SK-N-SH (cell line): ENCODE data around the gene SERPINI2. TPM values are rescaled to one million over a fixed set of nuclear protein-coding genes. Genes with fewer than 3 reads are reported as not detected.

Source experiments
- CTCF ChIA-PET: fragments of 300-600, 350-600 bp; formaldehyde crosslinking; extraction: SDS; loops from one replicate; lab custom pipeline; 2021; lab: Yijun Ruan, JAX
- POLR2A ChIA-PET: fragments of 350-600 bp; sonication (Branson Sonifier 250); formaldehyde crosslinking; extraction: SDS; loops from one replicate; lab custom pipeline; 2020; ENCODE audit warnings: antibody characterized with exemption, inconsistent platforms; lab: Yijun Ruan, JAX
- DNase-seq: peaks from one replicate; pipeline ENCODE4 v3.0.0; 2012
- H2AFZ ChIP-seq: fragments of 200-600 bp; sonication (generic); 2 replicates; pipeline ENCODE4 v1.8.1; 2016; ENCODE audit warnings: antibody characterized with exemption, mild to moderate bottlenecking, low read depth
- H3F3A ChIP-seq: fragments of 200-600 bp; sonication (generic); replicated peaks from 2 replicates; pipeline ENCODE3; 2016; ENCODE audit warnings: antibody characterized with exemption, mild to moderate bottlenecking; ENCODE audit not compliant: insufficient read depth
- H3K27ac ChIP-seq, 2 experiments: fragments of 200-500 bp in 1 of 2; fragments of 200-600 bp in 1 of 2; sonication (Bioruptor generic) in 1 of 2; sonication (generic), shearing (Covaris generic) in 1 of 2; 2 replicates each; pipeline versions ENCODE4 v1.5.1 to v1.6.1; 2014 to 2016; ENCODE audit warnings: low read depth in 2 of 2, inconsistent platforms in 1 of 2, low read length in 1 of 2, mild to moderate bottlenecking in 1 of 2, mixed read lengths in 1 of 2
- H3K27me3 ChIP-seq: fragments of 200-600 bp; sonication (generic), shearing (Covaris generic); 2 replicates; pipeline ENCODE4 v1.6.1; 2016; ENCODE audit warnings: mixed run types; ENCODE audit not compliant: insufficient read depth
- H3K36me3 ChIP-seq, 2 experiments: fragments of 200-500 bp in 1 of 2; fragments of 200-600 bp in 1 of 2; sonication (Bioruptor generic) in 1 of 2; sonication (generic) in 1 of 2; replicated peaks in 1 of 2; 2 replicates each; pipeline versions ENCODE3 to v1.5.1; 2014 to 2016; ENCODE audit warnings: low read length in 1 of 2, mild to moderate bottlenecking in 1 of 2; ENCODE audit not compliant: insufficient read depth in 2 of 2, control insufficient read depth in 1 of 2
- H3K4me1 ChIP-seq, 2 experiments: fragments of 200-500 bp in 1 of 2; fragments of 200-600 bp in 1 of 2; sonication (Bioruptor generic) in 1 of 2; sonication (generic), shearing (Covaris generic) in 1 of 2; 2 replicates each; pipeline versions ENCODE4 v1.5.1 to v1.6.1; 2014 to 2016; ENCODE audit warnings: low read depth in 1 of 2, low read length in 1 of 2, mixed run types in 1 of 2; ENCODE audit not compliant: insufficient read depth in 2 of 2, control insufficient read depth in 1 of 2
- H3K4me2 ChIP-seq: fragments of 200-600 bp; sonication (generic), shearing (Covaris generic); 2 replicates; pipeline ENCODE4 v1.6.1; 2017; ENCODE audit warnings: mixed run types
- H3K4me3 ChIP-seq, 2 experiments: fragments of 200-500 bp in 1 of 2; fragments of 200-600 bp in 1 of 2; sonication (Bioruptor generic) in 1 of 2; sonication (generic), shearing (Covaris generic) in 1 of 2; 2 replicates each; pipeline versions ENCODE4 v1.5.1 to v1.8.1; 2014 to 2016; ENCODE audit warnings: low read depth in 2 of 2, inconsistent platforms in 1 of 2, low read length in 1 of 2, mild to moderate bottlenecking in 1 of 2, mixed read lengths in 1 of 2, moderate library complexity in 1 of 2
- H3K79me2 ChIP-seq: fragments of 200-600 bp; sonication (generic); 2 replicates; pipeline ENCODE4 v1.8.1; 2017; ENCODE audit warnings: mild to moderate bottlenecking; ENCODE audit not compliant: insufficient read depth
- H3K9ac ChIP-seq: fragments of 200-600 bp; sonication (generic); 2 replicates; pipeline ENCODE4 v1.6.1; 2017; ENCODE audit warnings: mixed run types
- H3K9me2 ChIP-seq: fragments of 200-600 bp; sonication (generic); 2 replicates; pipeline ENCODE4 v1.6.1; 2017; ENCODE audit warnings: mixed run types
- H3K9me3 ChIP-seq: fragments of 200-600 bp; sonication (generic); 2 replicates; pipeline ENCODE4 v1.6.1; 2017; ENCODE audit warnings: mixed run types, mild to moderate bottlenecking, moderate library complexity
- H4K20me1 ChIP-seq: fragments of 200-600 bp; sonication (generic); 2 replicates; pipeline ENCODE4 v1.6.1; 2017; ENCODE audit warnings: mild to moderate bottlenecking, mixed run types; ENCODE audit not compliant: insufficient read depth
- EP300 ChIP-seq, 2 experiments: IDR thresholded peaks; 2 replicates each; pipeline versions ENCODE4 v1.4.0 to v1.6.1; 2012; ENCODE audit warnings: borderline replicate concordance in 1 of 2, low read depth in 1 of 2, low read length in 1 of 2
- FOSL2 ChIP-seq: IDR thresholded peaks from 2 replicates; pipeline ENCODE4 v1.4.0; 2012; ENCODE audit warnings: low read depth, mild to moderate bottlenecking, moderate library complexity, borderline replicate concordance
- FOXJ3 ChIP-seq: sonication (generic); formaldehyde crosslinking; IDR thresholded peaks from 2 replicates; pipeline ENCODE4 v1.5.1; 2020; ENCODE audit warnings: mild to moderate bottlenecking, missing genetic modification reagents
- JUND ChIP-seq: IDR thresholded peaks from 2 replicates; pipeline ENCODE4 v1.4.0; 2012
- MEF2A ChIP-seq: IDR thresholded peaks from 2 replicates; pipeline ENCODE4 v1.4.0; 2012; ENCODE audit warnings: low read depth, borderline replicate concordance
- MXI1 ChIP-seq: IDR thresholded peaks from 2 replicates; pipeline ENCODE4 v1.6.1; 2012; ENCODE audit warnings: mild to moderate bottlenecking, low read depth, low read length, improper control_type of control experiment
- PBX3 ChIP-seq: IDR thresholded peaks from 2 replicates; pipeline ENCODE4; 2012
- RXRA ChIP-seq: IDR thresholded peaks from 2 replicates; pipeline ENCODE4 v1.4.0; 2012; ENCODE audit warnings: low read depth, mild to moderate bottlenecking, borderline replicate concordance
- TCF12 ChIP-seq: IDR thresholded peaks from 2 replicates; pipeline ENCODE4 v1.4.0; 2012
- TEAD4 ChIP-seq: IDR thresholded peaks from 2 replicates; pipeline ENCODE4 v1.4.0; 2012; ENCODE audit warnings: mild to moderate bottlenecking, borderline replicate concordance; ENCODE audit not compliant: insufficient read depth
- YY1 ChIP-seq: IDR thresholded peaks from 2 replicates; pipeline ENCODE4 v1.4.0; 2012; ENCODE audit warnings: low read depth, mild to moderate bottlenecking
- WGBS: methylation state at CpG from one replicate; pipeline ENCODE4 v1.1.6; 2017; ENCODE audit warnings: low lambda C conversion rate; 5-methylcytosine and 5-hydroxymethylcytosine counted together
- polyA plus RNA-seq, 3 experiments: library from polyadenylated mRNA; depleted of rRNA; stranded (reverse); fragments of >200 nt; gene quantifications; 2 replicates each; pipeline ENCODE4 v1.2.3, GENCODE V29; 2012
- TF ChIP-seq, protein P1 (sequence below): fragments of 150-350 bp; IDR thresholded peaks from 2 replicates; pipeline ENCODE4 v1.6.1; 2017; ENCODE audit warnings: antibody characterized with exemption, low read length, low read depth, borderline replicate concordance

Gene SERPINI2
- polyA plus RNA-seq, 1 of the 3 experiments (the other 2 are of a cell fraction) = not detected

- Histone ChIP-seq H3K79me2 (no peaks in the 10 kb centered on the region), H3K4me1 (no peaks in the 10 kb centered on the region), H3K27ac (no peak overlapping the region), H3K9me2 (no peaks in the 10 kb centered on the region), H3K9me3 (no peaks in the 10 kb centered on the region), H3K4me2 (no peak overlapping the region), H2AFZ (no peak overlapping the region), H3K9ac (no peak overlapping the region), H3K4me3 (no peak overlapping the region), H3K27me3 (no peaks in the 10 kb centered on the region), H3K36me3 (no peaks in the 10 kb centered on the region), H4K20me1 (no peaks in the 10 kb centered on the region), H3F3A (no peaks in the 10 kb centered on the region)
- 6% methylated on average over 1 of the region's 1 CpG for WGBS
- ChIA-PET POLR2A (no interaction called here), CTCF (interaction anchor here (0.6 kb wide), 1 partner anchor 1557 kb away, joined by 3 read pairs; no protein-coding TSS in a partner anchor)
- no peak for TF ChIP-seq FOSL2
- TF ChIP-seq MEF2A = no peak
- no peak for TF ChIP-seq MXI1
- no peak for TF ChIP-seq TEAD4
- TF ChIP-seq, protein P1, sequence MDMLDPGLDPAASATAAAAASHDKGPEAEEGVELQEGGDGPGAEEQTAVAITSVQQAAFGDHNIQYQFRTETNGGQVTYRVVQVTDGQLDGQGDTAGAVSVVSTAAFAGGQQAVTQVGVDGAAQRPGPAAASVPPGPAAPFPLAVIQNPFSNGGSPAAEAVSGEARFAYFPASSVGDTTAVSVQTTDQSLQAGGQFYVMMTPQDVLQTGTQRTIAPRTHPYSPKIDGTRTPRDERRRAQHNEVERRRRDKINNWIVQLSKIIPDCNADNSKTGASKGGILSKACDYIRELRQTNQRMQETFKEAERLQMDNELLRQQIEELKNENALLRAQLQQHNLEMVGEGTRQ = no peak
- TF ChIP-seq EP300 (IDR thresholded peaks at IDR 0.05; ENCODE audit: borderline replicate concordance in 1 of 2, low read depth in 1 of 2, low read length in 1 of 2) = no peak
- no peak for TF ChIP-seq RXRA
- no peak for TF ChIP-seq FOXJ3 (CRISPR knock-in tag)
- no peak for TF ChIP-seq TCF12
- TF ChIP-seq JUND = no peak
- no peak for TF ChIP-seq PBX3
- no peak for TF ChIP-seq YY1
- no peak for DNase-seq
These were observed 34.1 kb upstream of the SERPINI2 start for GRCh38 chr3:167507954-167508353.

DNA sequence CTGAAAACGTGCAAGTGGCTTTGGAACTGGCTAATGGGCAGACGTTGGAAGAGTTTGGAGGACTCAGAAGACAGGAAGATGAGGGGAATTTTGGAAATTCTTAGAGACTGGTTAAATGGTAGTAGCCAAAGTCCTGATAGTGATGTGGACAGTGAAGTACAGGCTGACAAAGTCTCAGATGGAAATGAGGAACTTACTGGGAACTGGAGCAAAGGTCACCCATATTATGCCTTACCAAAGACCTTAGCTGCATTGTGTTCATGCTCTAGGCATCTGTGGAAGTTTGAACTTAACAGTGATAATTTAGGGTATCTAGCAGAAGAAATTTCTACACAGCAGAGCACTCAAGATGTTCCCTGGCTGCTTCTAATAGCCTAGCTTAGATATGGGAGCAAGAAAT lies 28.6 kb upstream of the SERPINI2 start:
- Histone ChIP-seq H3K9me3 (no peaks in the 10 kb centered on the region), H3K79me2 (no peaks in the 10 kb centered on the region), H3K4me1 (no peaks in the 10 kb centered on the region), H3K27me3 (no peaks in the 10 kb centered on the region; the same call in 1 of the 2 replicates), H3K9ac (no peak overlapping the region), H3K4me2 (no peak overlapping the region), H3K36me3 (no peaks in the 10 kb centered on the region), H3F3A (no peaks in the 10 kb centered on the region), H4K20me1 (no peaks in the 10 kb centered on the region), H3K4me3 (no peak overlapping the region), H2AFZ (no peak overlapping the region), H3K9me2 (no peaks in the 10 kb centered on the region), H3K27ac (no peak overlapping the region)
- POLR2A ChIA-PET = no interaction called here
- CTCF ChIA-PET = no interaction called here
- DNase-seq = no peak
- TF ChIP-seq FOXJ3 (CRISPR knock-in tag) = no peak
- WGBS = 4% methylated on average over 2 of the region's 2 CpGs
